ENCODE results near the gene ADCY4.

The ADCY4 gene

DNA sequence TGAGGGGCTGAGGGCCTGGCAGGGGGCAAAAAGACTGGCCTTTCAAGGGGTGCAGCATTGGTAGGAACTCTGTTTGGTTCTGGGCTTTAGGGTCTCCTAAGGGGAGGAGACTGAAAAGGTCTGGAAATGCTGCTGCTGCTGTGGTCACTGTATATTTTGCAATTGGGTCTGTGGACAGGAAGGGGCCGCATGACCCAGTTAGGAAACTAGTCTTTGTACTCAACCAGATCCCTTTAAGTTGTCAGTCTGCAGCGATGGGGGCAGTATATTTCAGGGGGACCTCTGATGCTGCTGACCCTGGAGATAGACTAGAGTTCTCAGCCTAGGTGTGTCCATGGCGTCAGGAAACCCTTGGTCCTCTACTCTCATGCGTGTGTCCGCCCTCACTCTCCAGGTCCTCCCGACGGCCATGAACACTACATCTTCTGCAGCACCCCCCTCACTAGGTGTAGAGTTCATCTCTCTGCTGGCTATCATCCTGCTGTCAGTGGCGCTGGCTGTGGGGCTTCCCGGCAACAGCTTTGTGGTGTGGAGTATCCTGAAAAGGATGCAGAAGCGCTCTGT, 19.5 kb downstream of the ADCY4 start:
- Histone ChIP-seq H3K36me3 (no peaks in the 10 kb centered on the region; the same call in none of the 2 replicates), H3K27me3 (ENCODE audit: insufficient read depth, low read depth, severe bottlenecking) (no peaks in the 10 kb centered on the region), H3K4me3 (ENCODE audit: low read depth, low read length) (no peak overlapping the region), H3K9me3 (ENCODE audit: severe bottlenecking) (no peaks in the 10 kb centered on the region), H3K27ac (no peak overlapping the region)
- TF ChIP-seq, protein P1, sequence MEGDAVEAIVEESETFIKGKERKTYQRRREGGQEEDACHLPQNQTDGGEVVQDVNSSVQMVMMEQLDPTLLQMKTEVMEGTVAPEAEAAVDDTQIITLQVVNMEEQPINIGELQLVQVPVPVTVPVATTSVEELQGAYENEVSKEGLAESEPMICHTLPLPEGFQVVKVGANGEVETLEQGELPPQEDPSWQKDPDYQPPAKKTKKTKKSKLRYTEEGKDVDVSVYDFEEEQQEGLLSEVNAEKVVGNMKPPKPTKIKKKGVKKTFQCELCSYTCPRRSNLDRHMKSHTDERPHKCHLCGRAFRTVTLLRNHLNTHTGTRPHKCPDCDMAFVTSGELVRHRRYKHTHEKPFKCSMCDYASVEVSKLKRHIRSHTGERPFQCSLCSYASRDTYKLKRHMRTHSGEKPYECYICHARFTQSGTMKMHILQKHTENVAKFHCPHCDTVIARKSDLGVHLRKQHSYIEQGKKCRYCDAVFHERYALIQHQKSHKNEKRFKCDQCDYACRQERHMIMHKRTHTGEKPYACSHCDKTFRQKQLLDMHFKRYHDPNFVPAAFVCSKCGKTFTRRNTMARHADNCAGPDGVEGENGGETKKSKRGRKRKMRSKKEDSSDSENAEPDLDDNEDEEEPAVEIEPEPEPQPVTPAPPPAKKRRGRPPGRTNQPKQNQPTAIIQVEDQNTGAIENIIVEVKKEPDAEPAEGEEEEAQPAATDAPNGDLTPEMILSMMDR (IDR thresholded peaks at IDR 0.05; ENCODE audit: low read depth, low read length): no peak
- no peak for DNase-seq

DNA sequence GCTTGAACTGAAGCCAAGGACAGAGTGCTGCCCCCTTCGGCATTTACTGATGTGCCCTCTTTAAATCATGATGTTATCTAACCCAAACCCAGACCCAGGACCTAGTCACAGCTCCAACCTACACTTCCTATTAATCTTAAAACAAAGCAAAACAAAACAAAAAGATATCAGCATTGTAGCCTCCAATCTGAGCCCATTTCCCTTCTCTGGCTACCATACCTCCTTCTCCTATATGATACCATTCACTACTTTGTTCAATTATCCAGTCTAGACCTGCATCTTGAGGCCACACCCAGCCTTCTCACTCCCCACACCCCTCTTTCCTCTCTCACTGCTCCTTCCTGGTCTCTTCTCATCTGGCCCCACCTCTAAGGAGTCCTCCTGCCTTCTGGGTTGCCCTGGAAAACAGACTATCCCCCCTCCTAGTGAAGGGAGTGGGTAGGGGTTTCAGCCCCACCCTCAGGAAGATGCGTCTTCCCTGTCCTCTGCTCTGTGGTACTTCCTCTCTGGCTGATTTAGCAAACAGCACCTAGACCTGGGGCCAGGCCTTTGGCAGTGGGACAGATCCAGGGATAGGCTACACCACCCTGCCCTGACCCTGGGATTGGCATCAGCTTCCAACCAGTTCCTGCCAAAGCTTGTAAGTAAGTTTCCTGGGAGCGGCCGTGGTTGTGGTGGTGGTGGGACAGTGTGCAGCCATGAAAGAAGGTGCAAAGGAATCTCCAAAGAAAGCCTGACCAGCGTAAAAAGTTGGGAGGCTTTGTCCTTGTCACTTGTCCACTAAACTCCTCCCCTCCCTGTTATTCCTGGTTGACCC, 20.3 kb downstream of the ADCY4 start:
- no peak overlapping the region for H3K4me3 ChIP-seq (ENCODE audit: low read depth, low read length)
- no peaks in the 10 kb centered on the region for H3K27me3 ChIP-seq (ENCODE audit: insufficient read depth, low read depth, severe bottlenecking)
- H3K27ac ChIP-seq: no peak overlapping the region
- DNase-seq: no peak
- peaks cover 4% of the 10 kb centered on the region for H3K36me3 ChIP-seq
- TF ChIP-seq, protein P1 (IDR thresholded peaks at IDR 0.05; ENCODE audit: low read depth, low read length): no peak
- no peaks in the 10 kb centered on the region for H3K9me3 ChIP-seq (ENCODE audit: severe bottlenecking)

DNA sequence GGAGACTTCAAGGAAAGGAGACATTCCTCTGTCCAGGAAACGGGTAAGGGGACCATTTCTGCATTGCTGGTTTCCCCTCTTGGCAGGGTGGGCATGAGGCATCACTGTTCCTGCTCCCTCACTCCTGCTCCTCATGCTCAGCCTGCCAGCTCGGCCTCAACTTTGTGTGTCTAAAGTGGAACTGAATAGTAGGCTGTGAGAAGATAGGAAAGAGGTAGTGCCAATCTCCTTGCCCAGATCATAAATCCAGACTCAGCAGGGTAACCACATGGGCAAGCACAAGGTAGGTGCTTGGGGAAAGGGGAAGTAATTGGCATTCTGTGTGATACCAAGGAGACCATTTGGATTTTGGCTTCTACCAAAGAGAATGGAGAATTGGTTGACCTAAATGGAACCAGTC, 21.0 kb downstream of the ADCY4 start:
- TF ChIP-seq, protein P1 (IDR thresholded peaks at IDR 0.05; ENCODE audit: low read depth, low read length): no peak
- Histone ChIP-seq H3K27ac (no peak overlapping the region), H3K36me3 (peaks cover 4% of the 10 kb centered on the region), H3K4me3 (ENCODE audit: low read depth, low read length) (no peak overlapping the region), H3K9me3 (ENCODE audit: severe bottlenecking) (no peaks in the 10 kb centered on the region), H3K27me3 (ENCODE audit: insufficient read depth, low read depth, severe bottlenecking) (no peaks in the 10 kb centered on the region)
- no peak for DNase-seq

DNA sequence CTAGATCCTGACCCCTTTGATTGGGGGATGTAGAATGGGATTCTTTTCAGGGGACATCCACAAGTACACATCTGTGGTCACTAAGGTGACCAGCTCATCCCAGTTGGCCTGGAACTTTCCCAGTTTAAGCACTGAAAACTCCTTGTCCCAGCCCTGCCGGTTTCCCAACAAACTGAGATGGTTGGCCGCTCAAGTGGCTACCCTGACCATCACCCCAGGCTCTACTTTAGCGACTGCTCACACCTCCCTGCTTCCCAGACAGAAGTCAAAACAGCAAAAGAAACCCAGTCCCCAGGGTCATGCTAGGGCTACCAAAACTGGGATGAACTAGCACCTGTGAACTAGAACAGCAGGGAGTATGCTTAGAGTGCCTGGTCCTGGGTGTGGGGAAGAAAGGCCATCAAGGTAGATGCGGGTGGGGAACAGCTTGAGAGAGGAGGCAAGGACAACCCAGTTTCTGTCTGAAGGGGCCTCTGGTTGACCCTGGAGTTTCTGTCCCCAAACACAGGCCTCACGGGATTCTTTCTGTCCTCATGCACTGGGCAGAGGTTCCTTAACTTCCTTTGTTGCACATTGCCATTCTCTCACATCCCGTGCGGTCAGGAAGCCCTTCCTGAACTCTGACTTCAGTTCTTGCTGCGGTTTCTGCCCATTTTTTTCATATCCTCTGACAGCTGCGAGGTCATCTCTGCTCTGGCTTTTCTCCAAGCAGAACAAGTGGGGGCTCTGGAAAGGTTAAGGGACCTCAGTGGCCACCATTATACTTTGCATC, 21.9 kb downstream of the ADCY4 start:
- no peaks in the 10 kb centered on the region for H3K27me3 ChIP-seq (ENCODE audit: insufficient read depth, low read depth, severe bottlenecking)
- TF ChIP-seq, protein P1 (IDR thresholded peaks at IDR 0.05; ENCODE audit: low read depth, low read length): no peak
- no peak overlapping the region for H3K27ac ChIP-seq
- H3K9me3 ChIP-seq (ENCODE audit: severe bottlenecking): no peaks in the 10 kb centered on the region
- no peak for DNase-seq
- peaks cover 9% of the 10 kb centered on the region for H3K36me3 ChIP-seq
- H3K4me3 ChIP-seq (ENCODE audit: low read depth, low read length): no peak overlapping the region

DNA sequence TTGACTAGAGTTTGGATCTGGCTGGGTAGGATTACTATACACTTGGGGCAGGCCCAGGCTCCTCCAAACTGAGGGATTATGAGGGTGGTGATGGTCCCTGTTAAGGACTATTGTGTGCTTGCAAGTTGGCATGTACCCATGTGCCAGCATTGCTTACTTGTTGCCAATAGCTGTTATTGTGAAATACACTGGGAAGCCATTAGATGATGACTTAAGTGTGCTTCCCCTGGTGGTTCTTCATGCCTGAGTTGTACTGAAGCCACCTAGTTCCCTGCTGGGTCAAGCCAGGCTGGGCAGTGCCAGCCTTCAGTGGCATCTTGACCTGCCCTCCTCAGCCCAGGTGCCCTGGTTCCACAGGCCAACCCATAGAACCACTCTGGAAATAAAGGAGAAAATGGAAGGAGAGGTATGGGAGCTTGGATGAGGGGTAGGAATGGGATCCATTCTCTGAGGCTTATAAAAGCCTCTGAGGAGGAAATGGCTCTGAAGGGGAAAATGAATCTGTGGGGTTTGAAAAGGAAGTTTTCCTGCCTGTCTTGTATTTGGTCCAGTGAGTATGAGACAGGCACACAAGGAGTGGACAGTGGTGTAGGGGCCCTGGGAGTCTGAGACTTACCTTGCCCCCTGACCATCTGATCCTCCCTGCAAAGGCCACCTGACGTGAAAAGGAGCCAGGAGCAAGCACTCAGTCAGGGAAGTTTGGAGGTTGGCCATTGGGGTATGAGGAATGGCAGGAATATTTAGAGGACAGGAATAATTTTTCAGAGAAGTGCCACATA, 22.8 kb downstream of the ADCY4 start:
- Histone ChIP-seq H3K36me3 (peaks cover 9% of the 10 kb centered on the region), H3K27ac (no peak overlapping the region), H3K4me3 (ENCODE audit: low read depth, low read length) (no peak overlapping the region), H3K27me3 (ENCODE audit: insufficient read depth, low read depth, severe bottlenecking) (no peaks in the 10 kb centered on the region), H3K9me3 (ENCODE audit: severe bottlenecking) (no peaks in the 10 kb centered on the region)
- DNase-seq: no peak
- TF ChIP-seq, protein P1 (IDR thresholded peaks at IDR 0.05; ENCODE audit: low read depth, low read length): no peak

All from WERI-Rb-1 (cell line).